K562 (cell line): ENCODE data around the gene EFCAB8. TPM values are rescaled to one million over a fixed set of nuclear protein-coding genes. Genes with fewer than 3 reads are reported as not detected.

Experiments used
- ATAC-seq: fragments of 200-7000 bp; cut with Tn5 transposase; 3 replicates; pipeline ENCODE4 v1.9.1; 2020; ENCODE audit warnings: moderate library complexity
- BruUV-seq: library from RNA; stranded (reverse); fragments of 400-500 nt; replicated peaks from 2 replicates; lab custom pipeline; 2021; lab: Mats Ljungman, UMichigan
- CTCF ChIA-PET: fragments of 300-600 bp; formaldehyde crosslinking; extraction: SDS; loops from one replicate; lab custom pipeline; 2021; ENCODE audit warnings: low intra/inter-chr PET ratio; lab: Yijun Ruan, JAX
- POLR2A ChIA-PET: fragments of 300-600, 350-650 bp; sonication (Branson Sonifier 250); formaldehyde crosslinking; extraction: SDS; loops from one replicate; lab custom pipeline; 2021; ENCODE audit warnings: antibody characterized with exemption, inconsistent platforms; lab: Yijun Ruan, JAX
- DNase-seq, 4 experiments: peaks; one replicate each; pipeline versions ENCODE4 v3.0.0 to v3.0.0-alpha.2; 2011 to 2018; ENCODE audit warnings: low spot score in 3 of 4, mixed read lengths in 3 of 4; ENCODE audit errors: extremely low read depth in 1 of 4
- FAIRE-seq: peaks from 2 replicates; lab custom pipeline; 2011; peaks lifted over from hg19 to GRCh38; lab: Jason Lieb, UNC
- H2AFZ ChIP-seq: 2 replicates; pipeline ENCODE4 v1.6.0; 2011; ENCODE audit warnings: low read depth, low read length, control low read depth, inconsistent platforms
- H3K27ac ChIP-seq: fragments of 200-600 bp; 3 replicates; pipeline ENCODE4 v1.8.0; 2011; ENCODE audit warnings: low read depth, mild to moderate bottlenecking, control low read depth, inconsistent platforms, low read length, moderate library complexity, mixed read lengths; ENCODE audit errors: extremely low read depth
- H3K27me3 ChIP-seq, 2 experiments: fragments of 300-600 bp in 1 of 2; 2 replicates in 1 of 2; 3 replicates in 1 of 2; pipeline versions ENCODE4 v1.6.0 to v1.8.0; 2011; ENCODE audit warnings: inconsistent platforms in 2 of 2, low read length in 2 of 2, mild to moderate bottlenecking in 1 of 2, mixed read lengths in 1 of 2, moderate library complexity in 1 of 2; ENCODE audit not compliant: control insufficient read depth in 2 of 2, insufficient read depth in 2 of 2
- H3K36me3 ChIP-seq: fragments of 300-600 bp; 3 replicates; pipeline ENCODE4 v1.8.0; 2011; ENCODE audit warnings: mild to moderate bottlenecking, low read length, inconsistent platforms; ENCODE audit not compliant: control insufficient read depth, insufficient read depth
- H3K4me1 ChIP-seq, 2 experiments: fragments of 200-600 bp in 1 of 2; replicated peaks in 1 of 2; 2 replicates in 1 of 2; 3 replicates in 1 of 2; pipeline versions ENCODE4 v1.5.1 to v1.8.0; 2011; ENCODE audit warnings: inconsistent platforms in 2 of 2, low read length in 2 of 2, mild to moderate bottlenecking in 1 of 2, mixed read lengths in 1 of 2, moderate library complexity in 1 of 2; ENCODE audit not compliant: control insufficient read depth in 2 of 2, insufficient read depth in 2 of 2
- H3K4me2 ChIP-seq: 2 replicates; pipeline ENCODE4 v1.6.1; 2011; ENCODE audit warnings: low read length, control low read depth, inconsistent platforms, mixed read lengths; ENCODE audit not compliant: insufficient read depth
- H3K4me3 ChIP-seq: fragments of 200-600 bp; sonication (generic), shearing (Covaris generic); 2 replicates; pipeline ENCODE4 v1.5.1; 2016; ENCODE audit warnings: control low read depth, inconsistent platforms
- H3K79me2 ChIP-seq: fragments of 200-600 bp; 3 replicates; pipeline ENCODE4 v1.8.0; 2011; ENCODE audit warnings: low read length, inconsistent platforms; ENCODE audit not compliant: control insufficient read depth, insufficient read depth
- H3K9ac ChIP-seq, 2 experiments: 2 replicates each; pipeline versions ENCODE4 v1.6.0 to v1.6.1; 2011; ENCODE audit warnings: low read depth in 2 of 2, low read length in 2 of 2, control low read depth in 1 of 2, inconsistent platforms in 1 of 2, mild to moderate bottlenecking in 1 of 2, mixed read lengths in 1 of 2; ENCODE audit not compliant: insufficient read depth in 1 of 2
- H3K9me1 ChIP-seq: one replicate; pipeline ENCODE4 v1.6.0; 2011; ENCODE audit warnings: inconsistent platforms, mild to moderate bottlenecking, low read length, moderate library complexity; ENCODE audit not compliant: control insufficient read depth, insufficient read depth
- H3K9me3 ChIP-seq: replicated peaks from 2 replicates; pipeline ENCODE4 v1.5.1; 2011; ENCODE audit warnings: low read depth, low read length, inconsistent platforms; ENCODE audit not compliant: control insufficient read depth, insufficient read depth
- H4K20me1 ChIP-seq: replicated peaks from 2 replicates; pipeline ENCODE4 v1.6.1; 2011; ENCODE audit warnings: low read length, inconsistent platforms, mixed read lengths; ENCODE audit not compliant: control insufficient read depth, insufficient read depth
- EGR1 ChIP-seq: fragments of 450-650 bp; conservative IDR thresholded peaks from 2 replicates; pipeline ENCODE4 v1.6.1; 2017; ENCODE audit warnings: mild to moderate bottlenecking
- ILK ChIP-seq: fragments of 450-650 bp; IDR thresholded peaks from 2 replicates; pipeline ENCODE4 v1.6.1; 2016; ENCODE audit warnings: missing genetic modification characterization, low read depth, mild to moderate bottlenecking, missing compliant biosample characterization, moderate library complexity, borderline replicate concordance
- L3MBTL2 ChIP-seq: fragments of 450-650 bp; IDR thresholded peaks from 2 replicates; pipeline ENCODE4 v1.6.1; 2016; ENCODE audit warnings: mild to moderate bottlenecking, moderate library complexity
- RFX5 ChIP-seq: IDR thresholded peaks from 2 replicates; pipeline ENCODE4 v1.6.1; 2011; ENCODE audit warnings: low read depth, mild to moderate bottlenecking, improper control_type of control experiment, low read length
- YBX1 ChIP-seq: fragments of 450-650 bp; IDR thresholded peaks from 2 replicates; pipeline ENCODE4 v1.7.1; 2016; ENCODE audit warnings: mild to moderate bottlenecking
- ZNF124 ChIP-seq: sonication (generic); formaldehyde crosslinking; IDR thresholded peaks from 2 replicates; pipeline ENCODE4 v1.8.1; 2022; ENCODE audit warnings: missing genetic modification reagents
- ZNF134 ChIP-seq: fragments of 250-450 bp; sonication (Bioruptor Pico); conservative IDR thresholded peaks from 2 replicates; pipeline ENCODE4 v1.4.0; 2020
- ZNF408 ChIP-seq: fragments of 250-450 bp; sonication (Bioruptor Pico); IDR thresholded peaks from 2 replicates; pipeline ENCODE4 v1.4.0; 2020; ENCODE audit warnings: low read depth, mild to moderate bottlenecking, moderate library complexity
- ZNF668 ChIP-seq: fragments of 250-450 bp; sonication (Bioruptor Pico); IDR thresholded peaks from 2 replicates; pipeline ENCODE4 v1.8.0; 2022; ENCODE audit warnings: mild to moderate bottlenecking, inconsistent platforms
- WGBS: fragments of 100-300 bp; shearing (Covaris generic); methylation state at CpG from one replicate; pipeline ENCODE4 v1.1.6; 2016; ENCODE audit warnings: low coverage, mixed read lengths; ENCODE audit not compliant: insufficient coverage; ENCODE audit errors: missing lambda C conversion rate; 5-methylcytosine and 5-hydroxymethylcytosine counted together
- in situ Hi-C: fragments of 300-500 bp; cut with MboI; formaldehyde crosslinking; loops from 4 replicates; pipeline ENCODE4 v1.15.0; 2018; ENCODE audit warnings: inconsistent platforms, mixed read lengths
- intact Hi-C: fragments of 100-400 bp; cut with micrococcal nuclease; formaldehyde crosslinking; loops from 2 replicates; pipeline ENCODE4 v1.14.2; 2022
- polyA plus RNA-seq, 8 experiments: library from polyadenylated mRNA; depleted of rRNA in 4 of 8; stranded (reverse) in 5 of 8; unstranded in 3 of 8; fragments of >200 nt; fragmentation: Nextera tagmentation in 2 of 8; fragmentation: Illumina TruSeq in 1 of 8; extraction: Ambion mirVana in 2 of 8; extraction: Trizol in 1 of 8; gene quantifications; 2 replicates each; pipeline versions ENCODE4 v1.2.1 to v1.2.3, GENCODE V29; 2011 to 2014; ENCODE audit warnings: inconsistent platforms in 1 of 8, missing spikeins in 1 of 8
- total RNA-seq, 7 experiments: library from RNA; depleted of rRNA in 6 of 7; stranded (reverse); fragments of >200 nt in 6 of 7; fragmentation: Illumina TruSeq in 2 of 7; extraction: Trizol in 2 of 7; gene quantifications; 2 replicates each; pipeline versions ENCODE4 v1.2.1 to v1.2.3, GENCODE V29; 2011 to 2021; ENCODE audit warnings: low replicate concordance in 1 of 7
- TF ChIP-seq, protein P1 (sequence below): fragments of 450-650 bp; IDR thresholded peaks from 2 replicates; pipeline ENCODE4 v1.6.1; 2018; ENCODE audit warnings: mild to moderate bottlenecking, low read depth; ENCODE audit not compliant: partially characterized antibody

EFCAB8 gene
- total and polyA plus RNA-seq, 9 of the 15 experiments (the other 6 are each of a cell fraction or from before 2014, with no cell fraction given) = 0.03 to 0.18 (median 0.11) TPM; not detected in 6

DNA sequence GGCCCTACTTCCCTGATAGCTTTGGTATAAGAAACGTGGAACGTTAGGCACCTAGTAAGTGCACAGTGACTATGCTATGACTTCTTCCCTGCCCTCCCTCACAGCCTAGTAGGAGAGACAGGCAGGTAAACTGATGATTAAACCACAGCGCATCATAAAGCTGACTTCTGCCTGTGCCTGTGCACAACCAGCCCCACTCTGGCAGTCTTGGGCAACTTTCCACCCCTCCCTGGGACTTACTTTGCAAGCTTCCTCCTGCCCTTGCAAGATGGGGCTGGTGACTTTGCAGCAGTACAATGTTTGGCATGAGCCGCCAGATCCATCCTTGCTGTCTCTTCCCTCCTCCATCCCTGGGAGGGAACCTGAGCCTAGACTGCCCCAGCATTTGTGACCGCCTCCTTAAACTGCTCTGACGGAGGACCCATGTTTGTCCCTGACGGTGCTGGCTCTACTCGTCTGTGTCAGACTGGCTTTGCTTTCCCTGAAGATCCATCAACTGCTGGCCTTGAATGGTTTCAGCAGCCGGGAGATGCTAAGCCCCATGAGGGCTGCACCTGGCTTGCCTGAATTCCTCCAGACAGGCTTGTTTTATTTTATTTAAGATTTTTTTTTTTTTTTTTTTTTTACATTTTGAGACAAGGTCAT lies 36.1 kb downstream of the EFCAB8 start:
- CTCF ChIA-PET = interaction anchor here (0.6 to 0.8 kb wide), 3 partner anchors 27 to 728 kb away, joined by 3 to 6 read pairs (median 6); no protein-coding TSS in a partner anchor
- intact Hi-C loops = loop anchor here (1.0 kb wide), 2 partner anchors 105 to 221 kb away; no protein-coding TSS in a partner anchor
- POLR2A ChIA-PET = interaction anchor here (0.6 to 1.6 kb wide), 2 partner anchors 10 to 99 kb away, joined by 3 to 5 read pairs; no protein-coding TSS in a partner anchor
- Histone ChIP-seq H3K9ac (no peak overlapping the region), H3K36me3 (no peaks in the 10 kb centered on the region), H3K9me1 (no peaks in the 10 kb centered on the region), H3K4me3 (no peak overlapping the region), H3K9me3 (no peaks in the 10 kb centered on the region), H3K4me2 (no peak overlapping the region), H3K79me2 (no peaks in the 10 kb centered on the region), H2AFZ (no peak overlapping the region), H3K27ac (no peak overlapping the region), H4K20me1 (peaks cover 8% of the 10 kb centered on the region), H3K4me1 (peaks cover 0 to 7% of the 10 kb centered on the region in 2 experiments; a peak in 2 of 5 replicates), H3K27me3 (peaks cover 28 to 61% of the 10 kb centered on the region in 2 experiments)
- no peak for DNase-seq
- 10% methylated on average over 9 of the region's 9 CpGs for WGBS
- ATAC-seq = no peak
- in situ Hi-C loops = no loop called here
- FAIRE-seq = no peak
- no TSS peak for BruUV-seq
- TF ChIP-seq RFX5 (no peak), L3MBTL2 (no peak), YBX1 (no peak), ZNF668 (no peak), ZNF408 (CRISPR knock-in tag) (no peak), EGR1 (no peak), ZNF124 (CRISPR knock-in tag) (no peak), ZNF134 (CRISPR knock-in tag) (no peak), ILK (tag) (no peak)
- TF ChIP-seq, protein P1, sequence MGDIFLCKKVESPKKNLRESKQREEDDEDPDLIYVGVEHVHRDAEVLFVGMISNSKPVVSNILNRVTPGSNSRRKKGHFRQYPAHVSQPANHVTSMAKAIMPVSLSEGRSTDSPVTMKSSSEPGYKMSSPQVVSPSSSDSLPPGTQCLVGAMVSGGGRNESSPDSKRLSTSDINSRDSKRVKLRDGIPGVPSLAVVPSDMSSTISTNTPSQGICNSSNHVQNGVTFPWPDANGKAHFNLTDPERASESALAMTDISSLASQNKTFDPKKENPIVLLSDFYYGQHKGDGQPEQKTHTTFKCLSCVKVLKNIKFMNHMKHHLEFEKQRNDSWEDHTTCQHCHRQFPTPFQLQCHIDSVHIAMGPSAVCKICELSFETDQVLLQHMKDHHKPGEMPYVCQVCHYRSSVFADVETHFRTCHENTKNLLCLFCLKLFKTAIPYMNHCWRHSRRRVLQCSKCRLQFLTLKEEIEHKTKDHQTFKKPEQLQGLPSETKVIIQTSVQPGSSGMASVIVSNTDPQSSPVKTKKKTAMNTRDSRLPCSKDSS = no peak
